Mucosa of gallbladder (tissue), 1 donor: ENCODE results near the gene SLC10A7. TPM values are rescaled to one million over a fixed set of nuclear protein-coding genes. Genes with fewer than 3 reads are reported as not detected.
"Not testable (repeated sequence)": the region's sequence is repeated elsewhere in the genome, so short reads cannot be mapped to it uniquely, and the experiment has no call there.

ENCODE experiments used
- DNase-seq: peaks from one replicate; pipeline ENCODE4 v3.0.0-alpha.2; 2020; ENCODE audit warnings: low spot score
- total RNA-seq: library from RNA; stranded (reverse); gene quantifications from one replicate; pipeline ENCODE4 v1.2.1, GENCODE V29; 2021
- donor health status: DM: no; HTN: no; CAD: no.

SLC10A7 gene
- total RNA-seq, 1 donor from 2014 or later, result 15.5 TPM

GRCh38 chr4:146359771-146360170 is 162.0 kb downstream of the SLC10A7 start:
- DNase-seq, result no peak

GRCh38 chr4:146350114-146350513 is 171.6 kb downstream of the SLC10A7 start:
- DNase-seq, result not testable (repeated sequence)

GRCh38 chr4:146349306-146349705 is 172.4 kb downstream of the SLC10A7 start:
- no peak for DNase-seq

GRCh38 chr4:146347822-146348221 is 173.9 kb downstream of the SLC10A7 start:
- no peak for DNase-seq

- no peak for DNase-seq
Observed at GRCh38 chr4:146346276-146346675, 175.5 kb downstream of the SLC10A7 start.

- DNase-seq, result no peak
Observed at GRCh38 chr4:146343776-146344175, 178.0 kb downstream of the SLC10A7 start.

GRCh38 chr4:146343199-146343598 is 178.5 kb downstream of the SLC10A7 start:
- no peak for DNase-seq

GRCh38 chr4:146342600-146343192 is 179.0 kb downstream of the SLC10A7 start:
- no peak for DNase-seq

- no peak for DNase-seq
Observed at GRCh38 chr4:146340798-146341197, 180.9 kb downstream of the SLC10A7 start.

- no peak for DNase-seq
Observed at GRCh38 chr4:146338512-146338911, 183.2 kb downstream of the SLC10A7 start.

- no peak for DNase-seq
Observed at GRCh38 chr4:146336410-146336807, 185.3 kb downstream of the SLC10A7 start.

- no peak for DNase-seq
Observed at GRCh38 chr4:146335763-146336409, 185.9 kb downstream of the SLC10A7 start.

GRCh38 chr4:146334862-146335449 is 186.8 kb downstream of the SLC10A7 start:
- DNase-seq, result no peak

GRCh38 chr4:146333895-146334262 is 187.9 kb downstream of the SLC10A7 start:
- DNase-seq, result no peak

- no peak for DNase-seq
Observed at GRCh38 chr4:146333187-146333894, 188.4 kb downstream of the SLC10A7 start.

- DNase-seq, result no peak
Observed at GRCh38 chr4:146330392-146330791, 191.3 kb downstream of the SLC10A7 start.

GRCh38 chr4:146329050-146329716 is 192.6 kb downstream of the SLC10A7 start:
- DNase-seq, result no peak

GRCh38 chr4:146327859-146328650 is 193.7 kb downstream of the SLC10A7 start:
- no peak for DNase-seq

- DNase-seq, result no peak
Observed at GRCh38 chr4:146318894-146319293, 202.8 kb downstream of the SLC10A7 start.

GRCh38 chr4:146317783-146318182 is 204.0 kb downstream of the SLC10A7 start:
- DNase-seq, result no peak

GRCh38 chr4:146315184-146315583 is 206.6 kb downstream of the SLC10A7 start:
- DNase-seq, result no peak
